Uterus (tissue), 4 donors: ENCODE data around the gene MICAL2. TPM values are rescaled to one million over a fixed set of nuclear protein-coding genes. Genes with fewer than 3 reads are reported as not detected.

ENCODE experiments used
- DNase-seq, 2 donors: peaks; one replicate each; pipeline ENCODE4 v3.0.0-alpha.2; 2019 to 2020
- H3K27ac ChIP-seq, 2 donors: fragments of 200-600 bp; sonication (generic); 1 replicate in 1 of 2; 2 replicates in 1 of 2; pipeline ENCODE4 v1.5.1; 2016 to 2018
- H3K27me3 ChIP-seq, 2 donors: fragments of 200-600 bp; sonication (generic); one replicate each; pipeline ENCODE4 v1.5.1; 2018 to 2019; ENCODE audit warnings: control low read depth in 1 of 2
- H3K36me3 ChIP-seq, 2 donors: fragments of 200-600 bp; sonication (generic); one replicate each; pipeline ENCODE4 v1.5.1; 2019; ENCODE audit warnings: control low read depth in 1 of 2
- H3K4me1 ChIP-seq, 2 donors: fragments of 200-600 bp; sonication (generic); one replicate each; pipeline ENCODE4 v1.5.1; 2018 to 2019; ENCODE audit warnings: control low read depth in 1 of 2
- H3K4me3 ChIP-seq, 2 donors: fragments of 200-600 bp; sonication (generic); 1 replicate in 1 of 2; 2 replicates in 1 of 2; pipeline ENCODE4 v1.5.1; 2018 to 2019; ENCODE audit warnings: mild to moderate bottlenecking in 1 of 2
- H3K9me3 ChIP-seq, 2 donors: fragments of 200-600 bp; sonication (generic); one replicate each; pipeline ENCODE4 v1.5.1; 2019; ENCODE audit warnings: control low read depth in 1 of 2
- CTCF ChIP-seq, 4 experiments: fragments of 200-600 bp in 2 of 4; fragments of 450-650 bp in 2 of 4; sonication (generic) in 2 of 4; IDR thresholded peaks; one replicate each; pipeline ENCODE4 v1.5.1; 2016 to 2019; ENCODE audit warnings: antibody characterized with exemption in 4 of 4, mild to moderate bottlenecking in 2 of 4, moderate library complexity in 1 of 4
- POLR2A ChIP-seq, 2 donors: fragments of 450-650 bp; IDR thresholded peaks; one replicate each; pipeline ENCODE4 v1.6.1; 2016; ENCODE audit warnings: antibody characterized with exemption in 2 of 2, mild to moderate bottlenecking in 1 of 2, moderate library complexity in 1 of 2
- intact Hi-C: fragments of 100-400 bp; cut with DNase I; formaldehyde crosslinking; loops from one replicate; pipeline ENCODE4 v1.15.1; 2023; ENCODE audit warnings: low total_unique reads
- total RNA-seq, 4 donors: library from RNA; depleted of rRNA in 3 of 4; stranded (reverse); fragments of >200 nt in 3 of 4; gene quantifications; one replicate each; pipeline versions ENCODE4 v1.1.0 to v1.2.4, GENCODE V29; 2014 to 2023
- donor health status: DM: yes; HTN: yes; CAD: no.

Gene MICAL2
- total RNA-seq, 4 donors from 2014 or later, result 29.6 to 139 (median 53.1) TPM

GRCh38 chr11:12266132-12266531 is 155.7 kb downstream of the MICAL2 start:
- Histone ChIP-seq H3K4me3 (no peak overlapping the region), H3K27ac (no peak overlapping the region), H3K4me1 (no peaks in the 10 kb centered on the region), H3K27me3 (no peaks in the 10 kb centered on the region), H3K9me3 (no peaks in the 10 kb centered on the region), H3K36me3 (no peaks in the 10 kb centered on the region)
- intact Hi-C loops, result no loop called here
- DNase-seq, result no peak
- TF ChIP-seq CTCF (IDR thresholded peaks at IDR 0.05) (no peak), POLR2A (IDR thresholded peaks at IDR 0.05) (no peak)

GRCh38 chr11:12266943-12267342 is 156.6 kb downstream of the MICAL2 start:
- DNase-seq, result no peak

GRCh38 chr11:12267921-12268320 is 157.5 kb downstream of the MICAL2 start:
- no peak overlapping the region for H3K27ac ChIP-seq
- no peaks in the 10 kb centered on the region for H3K36me3 ChIP-seq
- no peaks in the 10 kb centered on the region for H3K9me3 ChIP-seq
- H3K27me3 ChIP-seq, result no peaks in the 10 kb centered on the region
- TF ChIP-seq CTCF (IDR thresholded peaks at IDR 0.05) (no peak), POLR2A (IDR thresholded peaks at IDR 0.05) (no peak)
- DNase-seq, result no peak
- no peaks in the 10 kb centered on the region for H3K4me1 ChIP-seq
- no peak overlapping the region for H3K4me3 ChIP-seq
- intact Hi-C loops, result no loop called here

More at GRCh38 chr11:12266943-12267342, 156.6 kb downstream of the MICAL2 start:
- no peaks in the 10 kb centered on the region for H3K9me3 ChIP-seq
- H3K27ac ChIP-seq, result no peak overlapping the region
- H3K4me1 ChIP-seq, result no peaks in the 10 kb centered on the region
- TF ChIP-seq POLR2A (IDR thresholded peaks at IDR 0.05) (no peak), CTCF (IDR thresholded peaks at IDR 0.05) (no peak)
- intact Hi-C loops, result no loop called here
- no peaks in the 10 kb centered on the region for H3K27me3 ChIP-seq
- H3K4me3 ChIP-seq, result no peak overlapping the region
- H3K36me3 ChIP-seq, result no peaks in the 10 kb centered on the region

- Histone ChIP-seq H3K27ac (peak overlapping the region; percentile 20 to 23), H3K9me3 (no peaks in the 10 kb centered on the region), H3K27me3 (no peaks in the 10 kb centered on the region), H3K36me3 (no peaks in the 10 kb centered on the region), H3K4me1 (no peaks in the 10 kb centered on the region), H3K4me3 (no peak overlapping the region)
- intact Hi-C loops, result no loop called here
- TF ChIP-seq CTCF (IDR thresholded peaks at IDR 0.05) (no peak), POLR2A (IDR thresholded peaks at IDR 0.05) (no peak)
- peak; percentile 45 for DNase-seq
These were observed 158.7 kb downstream of the MICAL2 start for GRCh38 chr11:12269104-12269441.

DNA sequence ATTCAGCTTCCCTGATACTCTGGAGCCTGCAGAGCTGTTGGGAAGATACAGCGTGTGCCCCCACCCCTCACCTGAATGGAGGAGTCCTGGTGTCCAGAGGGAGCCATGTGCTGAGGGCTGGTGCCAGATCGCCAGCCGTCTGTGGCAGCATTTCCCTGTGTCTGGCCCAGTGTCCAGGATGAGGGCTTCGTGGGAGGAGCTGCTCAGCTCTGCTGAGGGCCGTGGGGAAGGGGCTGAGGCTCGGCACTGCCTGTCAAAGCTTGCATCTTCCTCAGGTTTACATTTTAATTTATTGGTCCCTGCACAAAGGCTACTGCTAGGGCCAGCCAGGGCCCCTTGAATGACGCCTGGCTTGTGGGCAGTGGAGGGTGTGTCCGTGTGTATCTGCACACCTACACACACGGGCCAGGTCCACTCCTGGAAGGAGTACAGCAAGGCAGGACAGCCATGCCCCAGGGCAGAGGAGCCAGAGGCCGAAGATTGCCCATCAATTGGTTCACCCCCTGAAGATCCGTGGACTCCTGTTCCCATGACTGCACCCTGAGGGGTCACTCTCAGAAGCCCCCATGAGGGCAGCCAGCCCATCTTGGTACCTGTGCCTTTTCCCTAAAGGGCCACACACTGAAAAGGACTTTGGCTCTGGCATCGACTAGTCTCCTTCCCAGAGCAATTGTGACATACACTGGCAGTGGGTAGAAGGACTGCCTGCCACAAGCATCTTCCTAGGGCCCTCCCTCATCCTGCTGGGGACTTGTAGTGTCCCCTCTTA is 159.2 kb downstream of the MICAL2 start:
- TF ChIP-seq POLR2A (IDR thresholded peaks at IDR 0.05) (no peak), CTCF (IDR thresholded peaks at IDR 0.05) (no peak)
- Histone ChIP-seq H3K36me3 (no peaks in the 10 kb centered on the region), H3K27ac (peak overlapping the region; percentile 20 to 23), H3K9me3 (no peaks in the 10 kb centered on the region), H3K4me1 (no peaks in the 10 kb centered on the region), H3K4me3 (no peak overlapping the region), H3K27me3 (no peaks in the 10 kb centered on the region)
- no peak for DNase-seq
- intact Hi-C loops, result loop anchor here (10.0 kb wide), 1 partner anchor 335 kb away; no protein-coding TSS in a partner anchor
